RPMI8226 (cell line): ENCODE measurements around the gene MED29.

ENCODE experiments used
- DNase-seq: peaks from one replicate; pipeline ENCODE4 v3.0.0-alpha.2; 2015

The MED29 gene

DNA sequence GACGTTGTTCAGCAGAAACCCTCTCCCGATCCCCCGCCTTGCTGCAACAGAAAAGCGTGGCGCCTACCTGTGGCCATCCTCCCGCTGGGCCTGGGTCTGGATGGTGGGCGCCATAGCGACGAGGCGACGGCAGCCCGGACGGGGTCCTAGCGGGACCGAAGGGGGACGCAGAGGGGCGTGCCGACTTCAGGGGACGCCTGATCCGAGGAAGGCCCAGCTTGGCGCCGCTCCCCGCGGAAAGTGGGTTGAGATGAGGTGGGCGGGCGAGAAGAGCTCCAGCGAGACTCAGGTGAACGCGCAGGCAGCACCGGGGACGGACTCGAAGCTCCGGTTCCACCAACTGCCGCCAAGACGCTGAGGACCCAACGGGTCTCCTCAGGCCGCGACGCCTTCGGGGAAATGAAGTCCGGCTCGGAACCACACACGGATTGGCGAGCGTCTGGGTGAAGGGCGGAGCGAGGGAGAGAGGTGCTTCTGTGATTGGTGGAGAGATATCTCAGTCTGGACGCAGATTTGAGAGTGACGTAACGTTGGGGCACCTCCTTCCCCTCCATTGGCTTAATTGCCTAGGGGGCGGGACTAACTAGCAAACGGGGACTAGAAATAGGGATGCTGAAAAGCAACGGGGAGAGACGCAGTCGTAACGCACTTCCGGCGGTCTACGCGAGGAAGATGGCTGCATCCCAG, at the start of gene MED29, which contains the start of gene PAF1:
Gene MED29 (plus strand): TSS at position 628 of the 687 bp plus-strand sequence. CDS start 45 bp downstream, at position 673.
Gene PAF1 (minus strand): TSS at position 356 of the 687 bp plus-strand sequence. CDS start 242 bp downstream, at position 114.
- peak; percentile 99 for DNase-seq

GRCh38 chr19:39341719-39342604, 49.2 kb upstream of the MED29 start, which contains the start of gene SAMD4B:
TSS of gene SAMD4B (plus strand) at chr19:39342421. CDS start at chr19:39356894, 14,473 bp downstream.
- peak; percentile 97 for DNase-seq

- no peak for DNase-seq
Measured at GRCh38 chr19:39342647-39343305, 48.4 kb upstream of the MED29 start.

- DNase-seq = no peak
Measured at GRCh38 chr19:39345956-39346355, 45.2 kb upstream of the MED29 start.

DNA sequence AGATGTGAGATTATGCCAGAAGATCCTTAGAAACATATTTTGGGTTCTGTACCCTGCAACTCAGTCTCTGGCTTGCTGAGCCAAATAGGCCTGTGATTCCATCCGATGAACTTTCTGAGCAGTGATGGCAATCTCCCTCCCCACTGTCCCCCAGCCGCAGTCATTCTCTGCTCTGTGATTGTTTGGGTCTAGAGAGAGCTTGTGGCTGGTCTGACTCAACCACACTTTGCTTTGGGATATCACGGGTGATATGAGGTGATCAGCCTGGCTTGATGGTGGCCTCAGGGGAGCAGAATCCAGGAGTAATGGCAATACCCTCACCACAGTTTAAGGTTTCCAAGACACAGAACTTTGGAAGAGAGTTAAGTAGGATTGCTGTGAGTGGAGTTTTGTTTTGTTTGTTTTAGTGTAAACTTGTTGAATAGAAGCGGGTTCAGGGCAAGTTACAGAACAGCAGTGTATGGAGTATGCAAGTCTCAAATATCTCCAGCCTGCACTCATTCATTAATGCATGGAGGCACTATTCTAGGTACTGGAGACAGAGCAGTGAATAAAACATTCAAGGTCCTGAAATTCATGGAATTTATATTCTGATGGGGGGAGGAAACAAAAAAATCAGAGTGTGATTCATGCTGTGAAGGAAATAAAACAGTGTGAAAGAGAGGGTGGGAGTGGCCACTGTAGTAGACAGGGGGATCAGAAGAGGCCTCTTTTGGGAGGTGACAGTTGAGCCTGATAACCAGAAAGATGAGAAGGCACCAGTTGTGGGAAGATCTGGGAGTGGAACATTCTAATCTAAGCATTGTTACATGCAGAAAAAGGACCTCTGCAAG, 43.6 kb upstream of the MED29 start:
- no peak for DNase-seq

GRCh38 chr19:39349326-39349725, 41.9 kb upstream of the MED29 start:
- DNase-seq = no peak

- DNase-seq = no peak
Measured at GRCh38 chr19:39350156-39350555, 41.0 kb upstream of the MED29 start.

DNA sequence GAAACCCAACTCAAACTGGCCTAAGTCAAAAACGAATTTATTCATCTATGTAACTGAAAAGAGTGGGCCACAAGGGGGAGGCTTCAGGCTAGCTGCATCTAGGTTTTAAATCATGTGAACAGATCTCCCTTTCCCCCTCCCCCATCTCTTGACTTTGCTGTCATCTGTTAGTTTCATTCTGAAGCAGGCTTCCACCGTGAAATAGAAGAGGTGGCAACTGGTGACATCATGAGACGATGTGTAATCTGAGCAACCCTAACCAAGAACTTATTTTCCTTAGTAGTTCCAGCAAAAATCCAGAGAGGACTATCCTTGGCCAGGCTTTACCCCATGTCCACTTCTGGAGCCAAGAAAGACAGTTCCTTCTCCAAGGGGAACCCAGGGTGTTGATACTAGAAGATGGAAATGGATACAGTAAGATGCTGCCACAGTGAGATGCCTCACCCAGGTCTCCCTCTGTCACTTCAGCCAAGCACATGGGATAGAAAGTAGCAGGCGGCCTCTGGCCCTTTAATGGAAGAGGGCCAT, 39.6 kb upstream of the MED29 start:
- DNase-seq = no peak

DNA sequence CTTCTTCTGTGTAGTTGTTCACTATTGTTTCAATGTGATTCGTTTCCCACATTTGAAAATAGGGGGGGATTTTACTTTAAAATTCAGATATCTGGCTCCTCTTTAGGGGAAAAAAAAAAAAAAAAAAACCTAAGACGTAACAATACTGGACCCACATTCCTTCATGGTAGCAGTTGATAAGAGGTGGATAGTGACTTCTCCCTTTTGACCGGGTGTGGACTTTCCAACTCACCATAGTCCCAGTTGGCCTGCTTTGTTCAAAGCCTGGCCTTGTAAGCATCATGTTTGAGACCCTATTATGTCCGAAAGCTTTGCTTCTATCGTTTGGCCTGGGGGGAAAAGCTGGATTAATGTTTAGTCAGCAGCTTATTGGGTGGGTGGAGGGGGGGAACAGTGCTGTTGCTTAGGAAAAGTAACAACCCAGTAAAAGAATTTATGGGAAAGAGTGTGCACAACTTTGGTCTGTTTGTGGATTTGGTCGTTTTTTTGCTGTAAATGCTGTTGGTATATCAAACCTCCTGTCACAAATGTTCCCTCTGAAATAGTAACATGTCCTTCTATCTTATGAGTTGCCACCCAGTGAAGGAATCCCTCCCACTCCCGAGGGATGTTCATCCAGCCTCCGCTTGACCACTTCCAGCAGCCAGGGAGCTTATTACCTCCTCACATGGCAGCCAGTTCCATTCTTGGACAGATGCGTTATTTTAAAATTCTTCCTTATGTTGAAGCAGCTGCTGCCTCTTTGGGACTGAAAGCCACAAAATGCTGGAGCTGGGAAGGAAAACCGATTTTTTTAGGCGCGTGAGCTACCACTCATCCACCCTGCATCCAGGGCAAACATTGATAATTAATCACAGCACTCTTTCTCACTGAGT, 38.6 kb upstream of the MED29 start:
- no peak for DNase-seq

- no peak for DNase-seq
Measured at GRCh38 chr19:39355253-39355652, 35.9 kb upstream of the MED29 start.

GRCh38 chr19:39356073-39356472, 35.1 kb upstream of the MED29 start:
- DNase-seq = no peak

DNA sequence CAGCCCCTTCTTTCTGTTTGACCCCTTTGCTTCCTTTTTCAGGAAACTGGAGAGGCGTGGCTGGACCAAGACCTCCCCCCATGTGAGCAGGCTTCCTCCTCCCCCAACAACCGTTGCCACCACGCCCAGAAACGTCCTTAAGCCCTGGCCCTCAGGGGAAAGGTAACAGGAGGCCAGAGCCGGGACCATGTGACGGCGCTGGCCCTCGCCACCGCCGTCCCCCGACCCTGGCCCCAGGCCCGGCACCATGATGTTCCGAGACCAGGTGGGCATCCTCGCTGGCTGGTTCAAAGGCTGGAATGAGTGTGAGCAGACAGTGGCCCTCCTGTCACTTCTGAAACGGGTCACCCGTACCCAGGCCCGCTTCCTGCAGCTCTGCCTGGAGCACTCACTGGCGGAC, 34.5 kb upstream of the MED29 start:
- DNase-seq = no peak

GRCh38 chr19:39359026-39359425, 32.2 kb upstream of the MED29 start:
- no peak for DNase-seq

- no peak for DNase-seq
Measured at GRCh38 chr19:39360599-39360998, 30.6 kb upstream of the MED29 start.

DNA sequence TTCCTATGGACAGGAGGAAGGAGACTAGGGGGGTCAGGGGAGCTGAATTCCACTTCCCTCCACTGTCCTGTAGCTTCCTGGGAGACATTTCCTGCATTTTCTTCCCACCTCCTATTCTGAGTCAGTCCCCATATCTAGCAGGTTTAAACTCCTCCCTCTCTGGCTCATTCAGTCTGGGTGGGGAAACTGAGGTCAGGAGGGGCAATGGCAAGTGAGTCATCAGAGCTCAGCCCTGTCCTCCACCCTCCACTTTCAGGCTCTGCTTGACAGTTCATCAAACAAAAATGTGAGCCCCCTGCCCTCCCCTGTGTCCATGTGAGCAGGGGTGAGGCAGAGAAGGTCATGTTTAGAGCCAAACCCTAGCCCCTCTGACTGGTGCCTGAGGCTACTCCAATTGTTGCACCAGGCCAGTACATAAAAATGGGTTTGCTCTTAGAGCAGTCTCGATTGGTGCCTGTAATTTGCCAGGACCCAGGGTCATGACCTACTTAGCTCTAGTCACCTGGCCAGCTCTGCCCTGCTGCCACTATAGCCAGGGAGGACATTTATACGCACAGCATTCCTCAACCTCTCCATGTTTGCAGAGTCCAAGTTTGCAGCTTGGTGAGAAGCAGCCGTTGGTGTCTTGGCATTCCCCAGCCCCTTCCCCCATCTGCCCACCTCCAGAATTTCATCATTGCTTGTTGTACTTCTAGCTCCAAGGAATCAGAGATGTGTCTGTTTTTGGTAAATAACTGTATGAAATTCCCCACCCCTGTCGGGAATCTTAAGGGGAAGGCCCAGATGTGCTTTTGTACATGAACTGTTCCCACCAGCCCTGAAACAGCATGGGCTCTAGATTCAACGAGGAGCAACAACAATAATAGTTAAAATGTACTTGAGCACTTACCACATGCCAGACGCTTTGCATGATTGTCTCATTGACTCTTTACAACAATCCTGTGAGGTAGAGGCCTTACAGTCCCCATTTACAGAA, 28.2 kb upstream of the MED29 start:
- DNase-seq = no peak

DNA sequence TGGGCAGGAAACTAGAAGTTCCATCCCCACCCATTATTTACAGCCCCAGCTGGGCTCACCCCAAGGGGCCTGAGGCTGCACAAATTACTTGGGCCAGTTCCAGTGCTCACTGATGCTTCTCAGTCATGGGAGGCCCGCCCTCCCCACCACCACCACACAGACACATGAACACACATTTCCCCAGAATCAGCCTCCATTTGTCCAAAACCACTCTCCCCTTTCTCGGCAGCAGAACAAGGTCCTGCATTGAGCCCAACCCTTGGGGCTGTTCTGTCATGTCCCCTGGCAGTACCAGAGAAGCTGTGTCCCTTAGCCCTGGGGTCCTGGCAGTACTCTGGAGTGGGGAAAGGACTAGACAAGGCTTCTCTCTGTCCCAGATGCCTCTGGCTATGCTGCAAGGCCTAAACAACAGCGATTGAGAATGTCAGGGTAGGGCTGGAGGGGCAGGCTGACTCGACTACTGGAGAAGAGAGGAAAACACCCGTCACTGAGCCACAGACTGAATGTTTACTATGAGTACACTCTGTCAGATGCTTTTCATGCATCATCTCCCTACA, 27.2 kb upstream of the MED29 start:
- DNase-seq = peak; percentile 36

DNA sequence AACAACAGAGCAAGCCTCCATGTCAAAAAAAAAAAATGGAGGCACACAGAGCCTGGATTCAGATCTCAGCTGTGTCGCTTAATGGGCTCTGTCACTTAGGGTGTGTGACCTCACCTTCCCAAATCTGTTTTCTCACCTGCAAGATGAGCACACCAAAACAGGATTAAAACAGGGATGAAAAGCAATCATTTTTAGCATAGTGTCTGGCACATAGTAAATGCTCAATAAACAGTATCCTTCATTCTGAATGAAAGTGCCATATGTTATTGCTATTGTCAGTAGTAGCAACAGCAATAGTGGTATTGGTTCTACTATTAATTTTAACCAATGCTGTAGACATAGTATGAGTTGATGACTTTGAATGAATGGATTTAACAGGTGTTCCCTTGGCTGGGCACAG, 25.6 kb upstream of the MED29 start:
- DNase-seq = no peak

- DNase-seq = no peak
Measured at GRCh38 chr19:39369200-39369599, 22.0 kb upstream of the MED29 start.

GRCh38 chr19:39370735-39371134, 20.4 kb upstream of the MED29 start:
- no peak for DNase-seq
